SKM-1 (cell line): Measurements from ENCODE around the gene RBP3.

Experiments
- DNase-seq: peaks from one replicate; lab custom pipeline; 2025; ENCODE audit not compliant: unreplicated experiment; lab: John Stamatoyannopoulos, UW

Gene RBP3

GRCh38 chr10:47348138-47348651 lies at the start of gene RBP3:
Gene RBP3, plus strand, starts transcription at chr10:47348363. Its CDS starts 122 bp downstream, at chr10:47348485.
- no peak for DNase-seq

GRCh38 chr10:47298715-47299114 lies 49.4 kb upstream of the RBP3 start:
- DNase-seq = no peak

DNA sequence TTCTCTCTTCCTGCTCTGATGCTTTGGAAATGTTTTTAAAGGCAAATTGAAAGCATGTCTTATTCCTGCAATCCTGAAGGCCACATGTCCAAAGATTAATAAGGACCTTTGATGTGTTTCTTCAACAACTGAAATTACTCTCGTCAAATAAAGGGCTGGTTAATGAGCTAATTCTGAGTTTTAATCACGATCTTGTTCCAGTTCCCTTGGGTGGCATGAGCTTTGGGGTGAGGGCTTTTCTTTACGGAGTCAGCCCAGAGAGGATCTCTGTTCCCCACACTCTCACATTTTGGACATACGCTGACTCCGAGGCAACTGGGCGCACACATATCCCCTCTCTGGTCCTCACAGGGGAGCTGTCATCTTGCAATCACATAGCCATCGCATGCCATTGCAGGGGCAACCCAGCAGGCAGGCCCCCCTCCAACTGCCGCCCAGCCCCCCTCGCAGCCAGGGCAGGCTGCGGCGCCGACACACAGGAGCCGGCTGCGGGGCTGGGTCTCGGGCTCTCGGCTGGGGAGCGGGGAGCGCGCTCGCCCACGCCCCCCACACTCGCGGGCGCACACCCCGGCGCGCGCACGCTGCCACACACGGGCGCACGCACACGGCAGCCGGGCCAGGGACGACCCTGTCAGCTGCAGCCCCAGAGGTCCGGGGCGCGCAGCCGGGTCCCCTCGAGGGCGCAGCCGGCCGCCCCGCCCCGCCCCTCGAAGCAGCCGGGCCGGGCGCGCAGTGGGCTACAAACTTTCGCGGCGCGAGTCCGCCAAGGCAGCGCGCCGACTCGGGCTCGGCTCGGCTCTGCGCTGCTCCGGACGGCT lies 48.3 kb upstream of the RBP3 start, which contains the start of gene GDF10:
Gene GDF10, plus strand, starts transcription at position 587 of the 818 bp plus-strand sequence. CDS start 455 bp downstream, outside the sequence.
- DNase-seq = no peak

DNA sequence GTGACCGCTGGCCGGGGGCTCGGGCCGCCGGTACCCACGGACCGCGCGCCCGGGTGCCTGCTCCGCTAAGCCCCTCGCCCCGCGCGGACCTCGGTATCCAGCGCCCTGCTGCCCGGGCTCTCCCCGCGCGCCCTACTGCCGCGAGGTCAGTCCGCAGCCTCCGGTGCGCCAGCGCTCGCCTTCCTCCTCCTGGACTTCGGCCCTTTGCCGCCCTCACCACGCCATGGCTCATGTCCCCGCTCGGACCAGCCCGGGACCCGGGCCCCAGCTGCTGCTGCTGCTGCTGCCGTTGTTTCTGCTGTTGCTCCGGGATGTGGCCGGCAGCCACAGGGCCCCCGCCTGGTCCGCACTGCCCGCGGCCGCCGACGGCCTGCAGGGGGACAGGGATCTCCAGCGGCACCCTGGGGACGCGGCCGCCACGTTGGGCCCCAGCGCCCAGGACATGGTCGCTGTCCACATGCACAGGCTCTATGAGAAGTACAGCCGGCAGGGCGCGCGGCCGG lies 47.7 kb upstream of the RBP3 start:
- DNase-seq = no peak

GRCh38 chr10:47301833-47302232 lies 46.3 kb upstream of the RBP3 start:
- no peak for DNase-seq

GRCh38 chr10:47303105-47303504 lies 45.1 kb upstream of the RBP3 start:
- no peak for DNase-seq

- DNase-seq = no peak
These were observed 44.3 kb upstream of the RBP3 start for GRCh38 chr10:47303866-47304265.

DNA sequence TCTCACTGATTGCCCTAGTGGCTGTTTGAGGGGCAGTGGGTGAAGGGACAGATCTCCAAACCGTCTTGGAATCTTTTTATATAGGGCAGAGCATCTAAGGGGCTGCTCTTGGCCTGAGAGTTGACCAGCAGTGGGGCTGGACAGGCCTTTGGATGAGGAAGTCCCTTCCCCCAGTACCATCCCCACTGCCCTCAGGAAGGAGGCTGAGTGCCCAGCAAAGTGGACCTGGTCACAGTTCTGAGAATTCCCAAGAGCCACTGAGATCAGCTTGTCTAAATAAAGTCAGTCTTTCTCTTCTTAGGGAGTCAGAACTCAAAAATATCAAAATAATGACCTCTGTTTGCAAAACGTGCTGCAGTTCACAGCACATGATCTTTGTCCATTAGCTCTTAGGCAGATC lies 42.6 kb upstream of the RBP3 start:
- DNase-seq = no peak

- DNase-seq = no peak
These were observed 41.6 kb upstream of the RBP3 start for GRCh38 chr10:47306387-47307210.

DNA sequence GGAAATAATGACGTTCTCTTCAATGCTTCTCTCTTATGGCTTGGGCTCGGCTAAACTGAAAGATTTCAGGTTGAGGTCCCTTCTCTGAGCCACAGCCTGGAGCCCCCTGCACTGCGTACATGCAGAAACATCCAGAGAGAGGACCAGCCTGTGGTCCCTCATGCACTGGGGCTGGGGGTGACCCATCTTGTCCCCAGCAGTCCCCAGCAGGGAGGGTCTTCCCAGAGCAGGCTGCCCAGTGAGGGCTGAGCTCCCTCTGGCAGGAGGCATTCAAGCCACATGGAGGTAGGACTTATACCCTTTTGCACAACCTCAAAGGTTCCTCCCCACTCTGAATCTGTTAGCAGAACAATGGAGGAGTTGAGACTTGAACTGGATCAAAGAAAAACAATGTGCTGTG lies 40.8 kb upstream of the RBP3 start:
- DNase-seq = no peak

GRCh38 chr10:47308775-47309174 lies 39.4 kb upstream of the RBP3 start:
- no peak for DNase-seq

DNA sequence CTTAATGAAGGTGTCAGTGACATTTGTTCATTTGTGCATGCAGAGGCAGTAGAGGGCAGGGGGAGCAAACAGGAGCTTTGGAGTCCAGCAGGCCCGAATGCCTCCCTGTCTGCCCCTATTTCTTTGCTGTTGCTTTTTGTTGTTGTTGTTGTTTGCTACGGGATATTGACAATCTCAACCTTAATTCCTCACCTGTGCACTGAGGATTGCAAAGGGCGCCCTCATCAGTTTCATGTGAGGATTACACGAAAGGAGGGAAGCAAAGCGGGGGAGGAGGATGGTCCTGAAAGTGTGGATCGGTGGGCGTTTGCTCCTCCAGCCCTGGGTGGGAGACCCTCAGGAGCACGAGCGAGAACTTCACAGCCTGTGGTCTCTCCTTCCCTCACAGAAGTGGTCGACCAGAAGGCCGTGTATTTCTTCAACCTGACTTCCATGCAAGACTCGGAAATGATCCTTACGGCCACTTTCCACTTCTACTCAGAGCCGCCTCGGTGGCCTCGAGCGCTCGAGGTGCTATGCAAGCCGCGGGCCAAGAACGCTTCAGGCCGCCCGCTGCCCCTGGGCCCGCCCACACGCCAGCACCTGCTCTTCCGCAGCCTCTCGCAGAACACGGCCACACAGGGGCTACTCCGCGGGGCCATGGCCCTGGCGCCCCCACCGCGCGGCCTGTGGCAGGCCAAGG lies 38.6 kb upstream of the RBP3 start:
- no peak for DNase-seq

DNA sequence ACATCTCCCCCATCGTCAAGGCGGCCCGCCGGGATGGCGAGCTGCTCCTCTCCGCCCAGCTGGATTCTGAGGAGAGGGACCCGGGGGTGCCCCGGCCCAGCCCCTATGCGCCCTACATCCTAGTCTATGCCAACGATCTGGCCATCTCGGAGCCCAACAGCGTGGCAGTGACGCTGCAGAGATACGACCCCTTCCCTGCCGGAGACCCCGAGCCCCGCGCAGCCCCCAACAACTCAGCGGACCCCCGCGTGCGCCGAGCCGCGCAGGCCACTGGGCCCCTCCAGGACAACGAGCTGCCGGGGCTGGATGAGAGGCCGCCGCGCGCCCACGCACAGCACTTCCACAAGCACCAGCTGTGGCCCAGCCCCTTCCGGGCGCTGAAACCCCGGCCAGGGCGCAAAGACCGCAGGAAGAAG lies 38.1 kb upstream of the RBP3 start:
- DNase-seq = no peak

DNA sequence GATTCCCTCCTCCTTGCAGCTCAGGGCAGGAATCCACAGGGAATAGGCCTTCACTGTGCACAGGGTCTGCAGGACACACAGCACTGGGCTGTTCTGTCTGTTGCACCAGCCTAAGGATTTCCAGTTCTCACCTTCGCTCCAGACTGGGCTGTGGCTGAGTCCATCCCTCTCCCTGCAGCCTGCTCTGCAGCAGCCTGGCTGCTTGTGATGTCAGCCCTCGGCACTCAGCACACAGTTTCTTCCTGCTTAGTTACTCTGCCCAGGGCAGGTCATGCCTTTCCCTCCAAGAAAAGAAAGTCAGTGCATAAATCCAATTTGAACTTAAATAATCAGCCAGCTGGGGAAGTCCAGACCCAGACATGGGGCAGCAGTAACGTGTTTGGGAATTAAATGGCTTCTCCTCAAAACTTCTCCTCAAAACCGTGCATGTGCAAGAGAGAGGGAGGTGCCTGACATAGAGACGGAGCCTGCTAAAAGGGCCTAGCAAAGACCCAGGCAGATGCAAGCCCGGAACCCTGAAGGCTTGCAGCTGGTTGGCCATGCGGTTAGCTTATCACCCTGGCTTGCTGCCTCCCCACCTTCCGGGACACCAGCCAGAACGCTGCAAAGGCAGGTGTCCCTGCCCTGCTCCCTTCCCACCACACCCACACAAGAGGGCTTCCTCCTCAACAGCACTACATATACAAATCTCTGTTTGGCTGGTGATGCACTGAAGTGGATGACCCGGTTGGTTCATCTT lies 36.8 kb upstream of the RBP3 start:
- no peak for DNase-seq

- peak; percentile 45 for DNase-seq
These were observed 36.1 kb upstream of the RBP3 start for GRCh38 chr10:47311932-47312662.

DNA sequence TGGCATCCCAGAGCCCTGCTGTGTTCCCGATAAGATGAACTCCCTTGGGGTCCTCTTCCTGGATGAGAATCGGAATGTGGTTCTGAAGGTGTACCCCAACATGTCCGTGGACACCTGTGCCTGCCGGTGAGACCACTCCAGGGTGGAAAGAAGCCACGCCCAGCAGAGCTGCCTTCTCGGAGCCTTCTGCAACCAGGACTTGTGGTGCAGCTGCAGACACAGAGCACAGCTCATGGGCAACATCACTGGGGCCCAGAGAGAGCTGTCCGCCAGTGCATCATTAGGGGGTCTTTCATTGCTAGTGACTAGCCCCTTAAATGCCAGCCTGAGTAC lies 35.5 kb upstream of the RBP3 start:
- no peak for DNase-seq

- DNase-seq = no peak
These were observed 33.7 kb upstream of the RBP3 start for GRCh38 chr10:47314416-47314970.

GRCh38 chr10:47315421-47315820 lies 32.7 kb upstream of the RBP3 start:
- no peak for DNase-seq

DNA sequence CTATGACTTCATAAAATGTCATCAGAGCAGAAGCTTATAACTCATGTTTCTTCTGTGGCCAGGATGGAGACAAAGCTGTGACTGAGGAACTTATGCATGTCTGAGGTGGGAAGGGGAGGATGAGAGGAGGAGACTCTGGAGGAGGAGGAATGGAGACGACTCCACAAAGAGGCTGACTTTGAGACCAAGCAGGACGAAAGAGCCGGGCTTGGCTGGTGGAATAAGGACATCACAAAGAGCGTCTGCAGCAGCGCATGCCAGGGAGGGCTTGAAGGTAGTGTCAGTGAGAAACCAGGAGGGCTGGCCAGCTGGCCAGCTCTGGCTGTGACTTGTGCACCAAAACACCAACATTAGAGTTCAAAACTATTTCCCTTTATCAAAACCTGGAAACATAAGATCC lies 32.0 kb upstream of the RBP3 start:
- no peak for DNase-seq

DNA sequence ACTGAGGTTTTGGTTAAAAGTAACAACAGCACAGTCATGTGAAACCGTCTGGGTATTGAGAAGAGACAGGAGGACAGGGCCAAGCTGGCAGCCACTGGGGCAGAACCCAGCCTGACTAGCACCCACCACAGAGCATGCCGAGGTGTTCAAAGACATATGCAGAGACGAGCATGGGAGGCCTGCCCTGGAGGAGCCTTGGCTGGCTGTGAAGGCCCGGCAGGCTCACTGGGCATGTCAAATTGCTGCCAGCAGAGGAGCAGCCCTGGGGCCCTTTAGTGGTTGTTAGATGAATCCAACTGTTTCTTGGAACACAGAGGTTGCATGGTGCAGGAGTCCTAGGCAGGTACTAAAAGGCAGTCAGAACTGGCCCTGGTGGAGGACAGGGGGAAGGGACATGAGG lies 30.9 kb upstream of the RBP3 start:
- DNase-seq = no peak
